Uterus (tissue), 4 donors: ENCODE measurements around the gene CCR3. TPM values are rescaled to one million over a fixed set of nuclear protein-coding genes. Genes with fewer than 3 reads are reported as not detected.
"Not testable (repeated sequence)": the region's sequence is repeated elsewhere in the genome, so short reads cannot be mapped to it uniquely, and the experiment has no call there.

Experiments
- DNase-seq, 2 donors: peaks; one replicate each; pipeline ENCODE4 v3.0.0-alpha.2; 2019 to 2020
- H3K27ac ChIP-seq, 2 donors: fragments of 200-600 bp; sonication (generic); 1 replicate in 1 of 2; 2 replicates in 1 of 2; pipeline ENCODE4 v1.5.1; 2016 to 2018
- H3K27me3 ChIP-seq, 2 donors: fragments of 200-600 bp; sonication (generic); one replicate each; pipeline ENCODE4 v1.5.1; 2018 to 2019; ENCODE audit warnings: control low read depth in 1 of 2
- H3K36me3 ChIP-seq, 2 donors: fragments of 200-600 bp; sonication (generic); one replicate each; pipeline ENCODE4 v1.5.1; 2019; ENCODE audit warnings: control low read depth in 1 of 2
- H3K4me1 ChIP-seq, 2 donors: fragments of 200-600 bp; sonication (generic); one replicate each; pipeline ENCODE4 v1.5.1; 2018 to 2019; ENCODE audit warnings: control low read depth in 1 of 2
- H3K4me3 ChIP-seq, 2 donors: fragments of 200-600 bp; sonication (generic); 1 replicate in 1 of 2; 2 replicates in 1 of 2; pipeline ENCODE4 v1.5.1; 2018 to 2019; ENCODE audit warnings: mild to moderate bottlenecking in 1 of 2
- H3K9me3 ChIP-seq, 2 donors: fragments of 200-600 bp; sonication (generic); one replicate each; pipeline ENCODE4 v1.5.1; 2019; ENCODE audit warnings: control low read depth in 1 of 2
- POLR2A ChIP-seq, 2 donors: fragments of 450-650 bp; IDR thresholded peaks; one replicate each; pipeline ENCODE4 v1.6.1; 2016; ENCODE audit warnings: antibody characterized with exemption in 2 of 2, mild to moderate bottlenecking in 1 of 2, moderate library complexity in 1 of 2
- intact Hi-C: fragments of 100-400 bp; cut with DNase I; formaldehyde crosslinking; loops from one replicate; pipeline ENCODE4 v1.15.1; 2023; ENCODE audit warnings: low total_unique reads
- total RNA-seq, 4 donors: library from RNA; depleted of rRNA in 3 of 4; stranded (reverse); fragments of >200 nt in 3 of 4; gene quantifications; one replicate each; pipeline versions ENCODE4 v1.1.0 to v1.2.4, GENCODE V29; 2014 to 2023
- TF ChIP-seq, protein P1 (sequence below), 4 experiments: fragments of 200-600 bp in 2 of 4; fragments of 450-650 bp in 2 of 4; sonication (generic) in 2 of 4; IDR thresholded peaks; one replicate each; pipeline ENCODE4 v1.5.1; 2016 to 2019; ENCODE audit warnings: antibody characterized with exemption in 4 of 4, mild to moderate bottlenecking in 2 of 4, moderate library complexity in 1 of 4
- donor health status: DM: yes; HTN: yes; CAD: no.

The CCR3 gene
- total RNA-seq, 4 donors from 2014 or later, result not detected

DNA sequence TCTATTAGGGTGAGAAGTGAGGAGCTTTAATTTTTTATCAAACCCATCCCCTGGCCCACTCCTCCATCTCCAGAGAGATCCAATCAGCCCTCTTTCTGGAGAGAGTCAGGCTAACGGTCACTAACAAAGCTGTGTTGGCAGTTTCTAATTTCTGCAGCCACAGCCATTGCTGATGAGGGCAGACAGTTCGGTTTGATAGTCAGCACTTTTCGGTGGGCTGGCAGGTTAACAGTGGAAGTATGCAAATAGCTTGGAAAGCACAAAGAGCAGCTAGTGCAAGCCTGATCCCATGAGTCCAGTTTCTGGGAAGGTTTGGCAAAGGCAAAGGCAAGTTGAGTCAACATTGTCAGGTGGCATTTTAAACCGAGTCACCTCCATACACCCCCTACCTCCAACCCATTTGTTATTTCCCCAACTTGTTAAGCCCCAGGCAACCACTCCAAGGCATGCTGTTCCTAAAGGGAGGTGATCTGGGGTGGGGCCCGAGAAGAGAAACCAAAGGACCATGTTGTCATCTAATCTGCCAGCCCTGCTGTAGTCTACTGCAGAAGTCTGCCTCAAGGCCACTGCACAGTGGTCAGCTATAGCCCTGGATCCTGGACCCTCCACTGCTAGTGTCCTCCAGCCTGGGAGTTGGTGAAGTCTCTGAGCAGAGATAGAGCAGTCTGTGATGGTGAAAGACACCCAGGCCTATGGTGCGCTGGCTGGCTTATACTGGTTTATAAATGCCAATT lies 35.8 kb upstream of the CCR3 start:
- Histone ChIP-seq H3K36me3 (no peaks in the 10 kb centered on the region), H3K27ac (no peak overlapping the region), H3K4me3 (no peak overlapping the region), H3K4me1 (no peaks in the 10 kb centered on the region), H3K9me3 (no peaks in the 10 kb centered on the region), H3K27me3 (no peaks in the 10 kb centered on the region)
- no peak for DNase-seq
- intact Hi-C loops, result no loop called here
- TF ChIP-seq, protein P1, sequence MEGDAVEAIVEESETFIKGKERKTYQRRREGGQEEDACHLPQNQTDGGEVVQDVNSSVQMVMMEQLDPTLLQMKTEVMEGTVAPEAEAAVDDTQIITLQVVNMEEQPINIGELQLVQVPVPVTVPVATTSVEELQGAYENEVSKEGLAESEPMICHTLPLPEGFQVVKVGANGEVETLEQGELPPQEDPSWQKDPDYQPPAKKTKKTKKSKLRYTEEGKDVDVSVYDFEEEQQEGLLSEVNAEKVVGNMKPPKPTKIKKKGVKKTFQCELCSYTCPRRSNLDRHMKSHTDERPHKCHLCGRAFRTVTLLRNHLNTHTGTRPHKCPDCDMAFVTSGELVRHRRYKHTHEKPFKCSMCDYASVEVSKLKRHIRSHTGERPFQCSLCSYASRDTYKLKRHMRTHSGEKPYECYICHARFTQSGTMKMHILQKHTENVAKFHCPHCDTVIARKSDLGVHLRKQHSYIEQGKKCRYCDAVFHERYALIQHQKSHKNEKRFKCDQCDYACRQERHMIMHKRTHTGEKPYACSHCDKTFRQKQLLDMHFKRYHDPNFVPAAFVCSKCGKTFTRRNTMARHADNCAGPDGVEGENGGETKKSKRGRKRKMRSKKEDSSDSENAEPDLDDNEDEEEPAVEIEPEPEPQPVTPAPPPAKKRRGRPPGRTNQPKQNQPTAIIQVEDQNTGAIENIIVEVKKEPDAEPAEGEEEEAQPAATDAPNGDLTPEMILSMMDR (IDR thresholded peaks at IDR 0.05), result no peak
- no peak for TF ChIP-seq POLR2A (IDR thresholded peaks at IDR 0.05)

GRCh38 chr3:46207514-46207913 lies 34.7 kb upstream of the CCR3 start:
- H3K36me3 ChIP-seq, H3K4me3 ChIP-seq, H3K4me1 ChIP-seq, H3K9me3 ChIP-seq, DNase-seq, intact Hi-C loops, H3K27ac ChIP-seq, H3K27me3 ChIP-seq: not testable (repeated sequence)

DNA sequence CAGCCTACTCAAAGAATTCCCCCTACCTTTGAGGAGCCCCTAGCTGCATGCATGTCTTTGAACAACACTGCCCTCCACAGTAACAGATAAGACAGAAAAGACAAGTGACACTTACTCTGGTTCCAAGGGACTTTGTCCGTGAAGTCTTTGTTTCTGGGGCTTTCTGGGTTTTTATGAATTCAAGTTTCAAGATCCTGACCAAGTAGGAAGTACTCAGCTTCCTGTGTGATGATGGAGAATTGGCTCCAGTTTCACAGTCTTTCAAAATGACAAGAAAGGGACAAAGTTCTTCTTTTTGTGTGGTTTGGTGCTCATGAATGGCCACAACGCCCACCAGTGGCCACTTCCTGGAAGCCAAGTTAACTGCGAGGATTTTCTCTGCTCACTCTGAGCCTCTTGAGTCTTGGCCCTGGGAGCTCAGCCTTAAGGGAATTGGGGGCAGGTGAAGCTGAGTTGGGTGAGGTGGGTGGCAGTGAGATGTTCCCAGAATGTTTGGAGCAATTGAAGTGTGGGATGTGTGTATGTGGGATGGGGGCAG lies 34.0 kb upstream of the CCR3 start, which contains the start of gene CCR1:
CCR1 (minus strand) TSS at position 147 of the 538 bp plus-strand sequence. CDS start 4,000 bp downstream, outside the sequence.
- no peaks in the 10 kb centered on the region for H3K4me1 ChIP-seq
- no peaks in the 10 kb centered on the region for H3K9me3 ChIP-seq
- H3K27me3 ChIP-seq, result no peaks in the 10 kb centered on the region
- H3K36me3 ChIP-seq, result no peaks in the 10 kb centered on the region
- intact Hi-C loops, result no loop called here
- DNase-seq, result no peak
- H3K27ac ChIP-seq, result no peak within 1 kb of the TSS
- no peak within 1 kb of the TSS for H3K4me3 ChIP-seq
- no peak for TF ChIP-seq POLR2A (IDR thresholded peaks at IDR 0.05)
- TF ChIP-seq, protein P1 (IDR thresholded peaks at IDR 0.05), result no peak

GRCh38 chr3:46209053-46209452 lies 33.2 kb upstream of the CCR3 start:
- H3K36me3 ChIP-seq, result no peaks in the 10 kb centered on the region
- no peaks in the 10 kb centered on the region for H3K4me1 ChIP-seq
- TF ChIP-seq POLR2A (IDR thresholded peaks at IDR 0.05), result no peak
- TF ChIP-seq, protein P1 (IDR thresholded peaks at IDR 0.05), result no peak
- H3K9me3 ChIP-seq, result no peaks in the 10 kb centered on the region
- H3K27me3 ChIP-seq, result no peaks in the 10 kb centered on the region
- no peak overlapping the region for H3K4me3 ChIP-seq
- no peak overlapping the region for H3K27ac ChIP-seq
- no peak for DNase-seq
- intact Hi-C loops, result no loop called here

DNA sequence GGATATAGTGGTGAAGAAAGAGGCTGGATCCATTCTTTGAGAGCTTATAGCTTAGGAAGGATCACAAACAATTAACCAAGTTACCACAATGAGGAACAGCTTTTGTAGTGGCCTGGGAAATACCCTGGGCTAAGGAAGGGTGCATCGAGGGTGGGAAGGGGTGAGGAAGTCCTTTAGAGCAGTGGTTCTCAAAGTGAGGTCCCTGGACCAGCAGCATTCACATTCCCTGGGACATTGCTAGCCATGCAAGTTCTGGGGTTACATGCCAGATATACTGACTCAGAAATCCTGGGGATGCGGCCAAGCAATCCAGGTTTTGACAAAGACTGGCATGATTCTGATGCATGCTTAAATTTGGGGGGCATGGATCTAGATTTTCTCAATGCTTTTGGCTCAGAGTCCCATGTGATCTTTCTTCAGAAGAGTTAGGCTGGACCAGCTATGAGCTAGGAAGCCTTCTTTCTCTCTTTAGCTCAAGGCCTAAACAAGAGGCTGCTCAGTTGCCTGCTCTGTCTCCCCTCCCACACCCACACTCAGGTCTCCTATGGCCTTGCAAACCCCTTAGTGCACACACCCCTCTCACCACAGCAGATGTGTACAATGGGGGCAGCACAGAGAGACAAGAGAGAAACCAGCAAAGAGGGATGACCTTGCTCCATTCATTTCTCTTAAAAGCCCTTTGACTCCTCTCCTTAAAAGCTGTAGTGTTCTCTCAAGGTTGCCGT lies 32.4 kb upstream of the CCR3 start:
- no peaks in the 10 kb centered on the region for H3K36me3 ChIP-seq
- intact Hi-C loops, result no loop called here
- TF ChIP-seq, protein P1 (IDR thresholded peaks at IDR 0.05), result no peak
- no peak for TF ChIP-seq POLR2A (IDR thresholded peaks at IDR 0.05)
- H3K4me1 ChIP-seq, result no peaks in the 10 kb centered on the region
- no peaks in the 10 kb centered on the region for H3K27me3 ChIP-seq
- no peak overlapping the region for H3K27ac ChIP-seq
- H3K9me3 ChIP-seq, result no peaks in the 10 kb centered on the region
- H3K4me3 ChIP-seq, result no peak overlapping the region
- no peak for DNase-seq
